PFSK-1 (cell line): Measurements from ENCODE around the gene CRIP2.

ENCODE experiments used
- FOXP2 ChIP-seq: optimal IDR thresholded peaks from 2 replicates; pipeline ENCODE3; 2011; ENCODE audit warnings: borderline replicate concordance, control low read depth, inconsistent platforms; ENCODE audit not compliant: insufficient read depth; ENCODE audit errors: extremely low read length, extremely low read depth
- POLR2AphosphoS5 ChIP-seq: IDR thresholded peaks from 2 replicates; pipeline ENCODE4 v1.6.1; 2012; ENCODE audit warnings: low read depth, mild to moderate bottlenecking, control low read depth, low read length, moderate library complexity
- REST ChIP-seq, 2 experiments: IDR thresholded peaks; 2 replicates each; pipeline versions ENCODE4 v1.6.1 to v1.8.0; 2011 to 2012; ENCODE audit warnings: low read depth in 2 of 2, low read length in 2 of 2, control low read depth in 1 of 2, inconsistent platforms in 1 of 2, mild to moderate bottlenecking in 1 of 2, moderate library complexity in 1 of 2; ENCODE audit not compliant: insufficient read depth in 1 of 2
- SIN3A ChIP-seq: IDR thresholded peaks from 2 replicates; pipeline ENCODE4 v1.6.1; 2012; ENCODE audit warnings: mild to moderate bottlenecking, low read length, moderate library complexity, borderline replicate concordance; ENCODE audit not compliant: insufficient read depth
- TAF1 ChIP-seq: IDR thresholded peaks from 2 replicates; pipeline ENCODE4 v1.6.1; 2012; ENCODE audit warnings: low read length, control low read depth, borderline replicate concordance; ENCODE audit not compliant: insufficient read depth

The CRIP2 gene

GRCh38 chr14:105460616-105461015 is 14.0 kb upstream of the CRIP2 start:
- TF ChIP-seq SIN3A (no peak), REST (IDR thresholded peaks at IDR 0.05; ENCODE audit: insufficient read depth in 1 of 2, low read depth in 2 of 2, low read length in 2 of 2) (no peak), FOXP2 (no peak), TAF1 (no peak), POLR2AphosphoS5 (no peak)

GRCh38 chr14:105461903-105462302 is 12.7 kb upstream of the CRIP2 start:
- TF ChIP-seq TAF1 (no peak), REST (IDR thresholded peaks at IDR 0.05; ENCODE audit: insufficient read depth in 1 of 2, low read depth in 2 of 2, low read length in 2 of 2) (no peak), POLR2AphosphoS5 (no peak)

DNA sequence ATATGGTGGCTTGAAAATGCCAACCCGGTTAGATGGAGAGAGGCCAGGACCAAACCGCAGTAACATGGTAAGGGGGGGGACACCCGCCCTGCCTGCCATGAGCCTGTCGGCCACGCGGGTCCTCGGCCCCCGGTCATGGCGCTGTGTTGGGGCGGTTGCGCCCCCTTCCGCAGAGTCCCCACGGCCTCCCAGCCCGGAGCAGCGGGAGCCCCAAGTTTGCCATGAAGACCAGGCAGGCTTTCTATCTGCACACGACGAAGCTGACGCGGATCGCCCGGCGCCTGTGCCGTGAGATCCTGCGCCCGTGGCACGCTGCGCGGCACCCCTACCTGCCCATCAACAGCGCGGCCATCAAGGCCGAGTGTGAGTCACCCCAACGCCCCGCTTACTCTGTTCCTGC is 10.1 kb upstream of the CRIP2 start:
- TF ChIP-seq SIN3A = no peak
- TF ChIP-seq TAF1 = no peak
- TF ChIP-seq POLR2AphosphoS5 = no peak

DNA sequence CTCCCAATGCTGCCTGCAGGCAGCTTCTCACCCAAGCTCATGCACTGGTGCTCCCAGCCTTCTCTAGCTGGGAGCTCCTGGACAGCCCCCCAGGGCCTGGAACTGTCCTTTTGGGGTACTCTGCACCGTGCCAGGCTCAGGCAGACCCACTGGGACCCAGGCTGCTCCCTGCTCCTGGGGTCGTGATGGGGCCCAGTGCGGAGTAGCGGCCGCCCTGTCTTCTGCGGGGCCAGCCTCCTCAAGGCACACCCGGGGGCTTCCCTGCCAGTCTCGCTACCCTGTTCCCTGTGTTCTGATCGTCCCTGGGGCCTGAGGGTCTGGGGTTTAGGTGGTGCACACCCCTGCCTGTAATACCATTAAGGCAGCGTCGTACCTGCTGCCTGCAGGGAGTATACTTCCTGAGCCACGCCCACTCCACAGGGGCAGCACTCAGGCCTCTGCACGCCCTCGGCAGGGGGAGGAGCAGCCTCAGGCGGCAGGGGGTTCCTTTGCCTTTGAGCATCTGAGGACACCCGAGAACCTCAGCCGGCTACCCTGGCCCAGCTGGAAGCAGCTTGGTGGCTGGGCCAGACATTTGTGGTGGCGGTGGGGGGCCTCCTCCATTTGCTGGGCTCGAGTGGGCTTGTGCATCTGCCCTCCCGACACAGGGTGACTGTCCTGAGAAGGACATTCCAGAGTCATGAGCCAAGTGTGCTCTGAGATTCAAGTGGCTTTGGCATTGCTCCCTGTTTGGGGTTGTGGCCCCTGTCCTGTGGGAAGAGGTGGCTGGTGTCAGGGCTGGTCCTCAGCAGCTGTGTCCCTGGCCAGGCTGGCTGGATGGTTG is 9.2 kb upstream of the CRIP2 start:
- TF ChIP-seq SIN3A = no peak
- no peak for TF ChIP-seq POLR2AphosphoS5
- no peak for TF ChIP-seq TAF1
- no peak for TF ChIP-seq FOXP2
- no peak for TF ChIP-seq REST (IDR thresholded peaks at IDR 0.05; ENCODE audit: insufficient read depth in 1 of 2, low read depth in 2 of 2, low read length in 2 of 2)

GRCh38 chr14:105466531-105467248 is 7.9 kb upstream of the CRIP2 start:
- TF ChIP-seq POLR2AphosphoS5 (no peak), SIN3A (no peak), FOXP2 (no peak), REST (IDR thresholded peaks at IDR 0.05; ENCODE audit: insufficient read depth in 1 of 2, low read depth in 2 of 2, low read length in 2 of 2) (no peak)
